Colonic mucosa (tissue), 4 donors: ENCODE data around the gene ENOSF1. TPM values are rescaled to one million over a fixed set of nuclear protein-coding genes. Genes with fewer than 3 reads are reported as not detected.

Experiments
- DNase-seq: peaks from one replicate; pipeline ENCODE4 v3.0.0-alpha.2; 2020
- H3K27ac ChIP-seq: fragments of 200-600 bp; one replicate; pipeline ENCODE4 v1.8.0; 2021
- H3K27me3 ChIP-seq: fragments of 200-600 bp; one replicate; pipeline ENCODE4 v1.8.0; 2021
- H3K36me3 ChIP-seq: fragments of 200-600 bp; one replicate; pipeline ENCODE4 v1.8.0; 2021
- H3K4me1 ChIP-seq: fragments of 200-600 bp; one replicate; pipeline ENCODE4 v1.8.0; 2021; ENCODE audit warnings: mild to moderate bottlenecking
- H3K4me3 ChIP-seq: fragments of 200-600 bp; one replicate; pipeline ENCODE4 v1.8.0; 2021
- H3K9ac ChIP-seq, 2 donors: one replicate each; pipeline ENCODE4 v1.7.0; 2013; ENCODE audit warnings: control low read depth in 2 of 2, low read depth in 2 of 2, low read length in 2 of 2
- H3K9me3 ChIP-seq: fragments of 200-600 bp; one replicate; pipeline ENCODE4 v1.8.0; 2021
- intact Hi-C: fragments of 100-400 bp; cut with DNase I; formaldehyde crosslinking; loops from one replicate; pipeline ENCODE4 v1.14.1; 2022
- total RNA-seq, 2 donors: library from RNA; stranded (reverse); fragmentation: NEBNext Ultra II Directional in 1 of 2; extraction: Animal tissue kit (Norgen Biotek cat#: 25700) in 1 of 2; gene quantifications; one replicate each; pipeline ENCODE4 v1.2.1, GENCODE V29; 2021
- TF ChIP-seq, protein P1 (sequence below): fragments of 200-600 bp; IDR thresholded peaks from one replicate; pipeline ENCODE4 v1.8.0; 2022; ENCODE audit warnings: antibody characterized with exemption, mild to moderate bottlenecking
- donor health status: healthy.
- donor health status: DM: no; HTN: no; CAD: no.
- donor health status: DM: no; HTN: no; CAD: no.

ENOSF1 gene
- total RNA-seq, 2 donors from 2014 or later = 51.7 to 103 TPM

DNA sequence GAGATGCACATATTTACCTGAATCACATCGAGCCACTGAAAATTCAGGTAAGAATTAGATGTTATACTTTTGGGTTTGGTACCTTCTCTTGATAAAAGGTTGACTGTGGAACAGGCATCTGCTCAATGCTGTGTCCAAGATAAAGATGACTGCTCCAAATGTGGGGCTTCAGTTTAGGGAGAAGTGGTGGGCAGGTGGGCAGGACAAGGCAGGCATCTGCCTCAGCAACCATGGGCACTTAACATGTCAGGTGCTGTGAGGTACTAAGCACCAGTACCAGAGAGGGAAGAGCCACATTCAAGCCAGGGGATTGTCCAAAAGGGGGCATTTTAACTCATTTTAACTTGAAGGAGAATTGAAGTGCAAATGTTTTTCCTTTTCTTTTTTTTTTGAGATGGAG is 41.0 kb downstream of the ENOSF1 start:
- H3K36me3 ChIP-seq = no peaks in the 10 kb centered on the region
- TF ChIP-seq, protein P1, sequence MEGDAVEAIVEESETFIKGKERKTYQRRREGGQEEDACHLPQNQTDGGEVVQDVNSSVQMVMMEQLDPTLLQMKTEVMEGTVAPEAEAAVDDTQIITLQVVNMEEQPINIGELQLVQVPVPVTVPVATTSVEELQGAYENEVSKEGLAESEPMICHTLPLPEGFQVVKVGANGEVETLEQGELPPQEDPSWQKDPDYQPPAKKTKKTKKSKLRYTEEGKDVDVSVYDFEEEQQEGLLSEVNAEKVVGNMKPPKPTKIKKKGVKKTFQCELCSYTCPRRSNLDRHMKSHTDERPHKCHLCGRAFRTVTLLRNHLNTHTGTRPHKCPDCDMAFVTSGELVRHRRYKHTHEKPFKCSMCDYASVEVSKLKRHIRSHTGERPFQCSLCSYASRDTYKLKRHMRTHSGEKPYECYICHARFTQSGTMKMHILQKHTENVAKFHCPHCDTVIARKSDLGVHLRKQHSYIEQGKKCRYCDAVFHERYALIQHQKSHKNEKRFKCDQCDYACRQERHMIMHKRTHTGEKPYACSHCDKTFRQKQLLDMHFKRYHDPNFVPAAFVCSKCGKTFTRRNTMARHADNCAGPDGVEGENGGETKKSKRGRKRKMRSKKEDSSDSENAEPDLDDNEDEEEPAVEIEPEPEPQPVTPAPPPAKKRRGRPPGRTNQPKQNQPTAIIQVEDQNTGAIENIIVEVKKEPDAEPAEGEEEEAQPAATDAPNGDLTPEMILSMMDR = no peak
- no peaks in the 10 kb centered on the region for H3K9me3 ChIP-seq
- no peak for DNase-seq
- intact Hi-C loops = no loop called here
- no peak overlapping the region for H3K9ac ChIP-seq
- no peak overlapping the region for H3K27ac ChIP-seq
- no peaks in the 10 kb centered on the region for H3K4me1 ChIP-seq
- no peak overlapping the region for H3K4me3 ChIP-seq
- no peaks in the 10 kb centered on the region for H3K27me3 ChIP-seq

DNA sequence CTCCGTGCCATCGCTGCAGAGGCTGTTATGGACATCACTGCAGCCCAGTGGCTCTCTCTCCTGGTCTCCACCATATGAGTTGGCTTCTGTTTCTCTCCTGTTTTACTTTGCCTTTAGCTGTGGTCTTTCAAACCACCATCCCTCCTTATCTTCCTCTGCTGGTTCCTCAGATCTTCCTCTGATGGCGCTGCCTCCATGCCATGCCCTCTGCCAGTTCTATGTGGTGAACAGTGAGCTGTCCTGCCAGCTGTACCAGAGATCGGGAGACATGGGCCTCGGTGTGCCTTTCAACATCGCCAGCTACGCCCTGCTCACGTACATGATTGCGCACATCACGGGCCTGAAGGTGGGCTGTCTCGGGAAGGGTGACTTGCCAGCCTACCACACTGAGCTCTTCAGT is 41.9 kb downstream of the ENOSF1 start:
- TF ChIP-seq, protein P1 = no peak
- DNase-seq = no peak

DNA sequence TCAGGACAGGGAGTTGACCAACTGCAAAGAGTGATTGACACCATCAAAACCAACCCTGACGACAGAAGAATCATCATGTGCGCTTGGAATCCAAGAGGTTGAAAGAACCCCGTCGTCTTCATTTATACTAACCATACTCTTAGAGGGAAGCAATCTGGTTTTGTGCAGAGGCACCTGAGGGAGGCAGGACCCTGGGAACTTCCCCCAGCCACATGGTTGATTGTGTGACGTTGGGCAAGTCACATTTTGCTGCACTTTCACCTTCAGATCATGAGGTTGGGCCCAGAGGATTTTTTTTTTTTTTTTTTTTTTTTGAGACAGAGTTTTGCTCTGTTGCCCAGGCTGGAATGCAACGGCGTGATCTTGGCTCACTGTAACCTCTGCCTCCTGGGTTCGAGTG is 43.4 kb downstream of the ENOSF1 start:
- Histone ChIP-seq H3K4me1 (no peaks in the 10 kb centered on the region), H3K27me3 (no peaks in the 10 kb centered on the region), H3K36me3 (no peaks in the 10 kb centered on the region), H3K4me3 (no peak overlapping the region), H3K27ac (no peak overlapping the region), H3K9me3 (no peaks in the 10 kb centered on the region), H3K9ac (no peak overlapping the region)
- intact Hi-C loops = no loop called here
- DNase-seq = no peak
- TF ChIP-seq, protein P1 = no peak

More for the DNA sequence above, 41.9 kb downstream of the ENOSF1 start:
- Histone ChIP-seq H3K9me3 (no peaks in the 10 kb centered on the region), H3K27ac (no peak overlapping the region), H3K27me3 (no peaks in the 10 kb centered on the region), H3K9ac (no peak overlapping the region), H3K36me3 (no peaks in the 10 kb centered on the region), H3K4me3 (no peak overlapping the region), H3K4me1 (no peaks in the 10 kb centered on the region)
- intact Hi-C loops = no loop called here

DNA sequence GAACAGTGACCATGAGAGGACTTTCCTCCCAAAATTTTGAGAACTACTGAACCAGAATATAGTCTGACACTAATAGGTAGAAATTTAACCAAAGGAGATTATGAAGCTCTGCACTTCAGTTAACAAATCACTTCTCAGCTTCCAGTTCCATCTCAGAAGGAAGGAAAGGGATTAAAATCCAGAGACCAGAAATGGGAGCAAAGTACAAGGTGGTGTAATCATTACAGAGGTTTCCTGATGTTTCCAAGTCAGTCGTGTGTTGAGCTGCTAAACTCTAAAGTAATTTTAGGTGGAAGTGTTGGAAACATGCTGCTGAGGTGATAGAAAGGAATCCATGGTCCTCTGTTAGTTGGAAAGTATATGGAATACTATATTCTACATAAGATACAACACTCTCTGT is 44.2 kb downstream of the ENOSF1 start:
- Histone ChIP-seq H3K9ac (no peak overlapping the region), H3K36me3 (no peaks in the 10 kb centered on the region), H3K4me3 (no peak overlapping the region), H3K27me3 (no peaks in the 10 kb centered on the region), H3K9me3 (no peaks in the 10 kb centered on the region), H3K27ac (no peak overlapping the region), H3K4me1 (no peaks in the 10 kb centered on the region)
- TF ChIP-seq, protein P1 = no peak
- intact Hi-C loops = no loop called here
- no peak for DNase-seq

DNA sequence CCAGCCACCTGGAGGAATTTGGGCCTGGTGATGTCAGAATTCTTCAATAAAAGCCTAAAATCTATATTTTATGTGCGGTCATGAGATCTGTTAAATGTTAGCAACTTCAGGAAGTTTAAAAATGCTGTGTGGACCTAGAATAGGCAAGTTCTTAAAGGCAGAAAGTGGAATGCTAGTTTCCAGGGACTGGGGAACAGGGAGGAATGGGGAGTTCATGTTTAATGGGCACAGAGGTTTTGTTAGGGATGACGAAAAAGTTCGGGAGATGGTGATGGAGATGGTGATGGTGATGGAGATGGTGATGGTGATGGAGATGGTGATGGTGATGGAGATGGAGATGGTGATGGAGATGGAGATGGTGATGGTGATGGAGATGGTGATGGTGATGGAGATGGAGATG is 45.8 kb downstream of the ENOSF1 start:
- H3K27ac ChIP-seq = no peak overlapping the region
- TF ChIP-seq, protein P1 = no peak
- no peak for DNase-seq
- H3K36me3 ChIP-seq = no peaks in the 10 kb centered on the region
- no peaks in the 10 kb centered on the region for H3K9me3 ChIP-seq
- H3K9ac ChIP-seq = no peak overlapping the region
- H3K27me3 ChIP-seq = no peaks in the 10 kb centered on the region
- no peak overlapping the region for H3K4me3 ChIP-seq
- no peaks in the 10 kb centered on the region for H3K4me1 ChIP-seq
- intact Hi-C loops = no loop called here

DNA sequence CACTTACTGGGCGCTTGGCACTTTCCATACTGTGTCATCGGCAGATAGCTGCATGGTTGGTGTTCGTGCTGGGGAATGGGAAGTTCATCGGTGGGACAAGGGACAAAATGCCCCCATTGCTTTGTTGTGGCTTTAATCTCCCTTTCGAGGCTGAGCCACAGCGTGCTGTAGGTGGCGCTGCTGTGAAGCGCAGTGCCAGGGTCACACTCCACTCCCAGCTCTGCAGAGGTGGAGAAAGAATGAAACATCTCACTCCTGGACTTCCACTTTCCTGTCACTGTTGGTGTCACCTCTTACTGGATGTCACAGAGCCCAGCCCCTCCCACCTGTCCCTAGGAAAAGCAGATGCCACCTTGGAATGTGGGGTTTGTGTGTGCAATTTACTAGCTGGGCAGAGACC is 46.3 kb downstream of the ENOSF1 start:
- no peak for DNase-seq
- H3K4me1 ChIP-seq = no peaks in the 10 kb centered on the region
- no peaks in the 10 kb centered on the region for H3K27me3 ChIP-seq
- H3K9me3 ChIP-seq = no peaks in the 10 kb centered on the region
- no peak overlapping the region for H3K27ac ChIP-seq
- intact Hi-C loops = no loop called here
- H3K4me3 ChIP-seq = no peak overlapping the region
- no peak overlapping the region for H3K9ac ChIP-seq
- TF ChIP-seq, protein P1 = no peak
- no peaks in the 10 kb centered on the region for H3K36me3 ChIP-seq
